GM12878 (cell line): Measurements from ENCODE around the gene ANKDD1A.

Experiments
- MAX ChIP-seq: IDR thresholded peaks from 2 replicates; pipeline ENCODE4 v1.6.1; 2012; ENCODE audit warnings: low read depth, low read length, improper control_type of control experiment
- MTA2 ChIP-seq: fragments of 450-650 bp; IDR thresholded peaks from 2 replicates; pipeline ENCODE4 v1.6.1; 2016; ENCODE audit warnings: low read depth, mild to moderate bottlenecking, moderate library complexity

- TF ChIP-seq MTA2 (no peak), MAX (no peak)
Observed at GRCh38 chr15:64938192-64938591, 26.5 kb downstream of the ANKDD1A start.
